Measurements from ENCODE around the gene GALNT2. TPM values are rescaled to one million over a fixed set of nuclear protein-coding genes. Genes with fewer than 3 reads are reported as not detected.
A peak's percentile ranks its signal among the peaks of the same experiment; 100 is the strongest.

The GALNT2 gene
- total RNA-seq, 3 donors from 2014 or later = 83.9 to 101 (median 89.1) TPM

GRCh38 chr1:230125640-230126528 lies 58.8 kb downstream of the GALNT2 start:
- Mint-ChIP-seq H3K9me3 (no peaks in the 10 kb centered on the region), H3K27me3 (ENCODE audit: low read depth) (no peaks in the 10 kb centered on the region), H3K4me3 (peak overlapping the region; percentile 5), H3K4me1 (ENCODE audit: low read depth) (peaks cover 68% of the 10 kb centered on the region), H3K36me3 (ENCODE audit: insufficient read depth) (peaks cover 4% of the 10 kb centered on the region)
- no peak for DNase-seq
- peak; percentile 37 to 45 for ATAC-seq

DNA sequence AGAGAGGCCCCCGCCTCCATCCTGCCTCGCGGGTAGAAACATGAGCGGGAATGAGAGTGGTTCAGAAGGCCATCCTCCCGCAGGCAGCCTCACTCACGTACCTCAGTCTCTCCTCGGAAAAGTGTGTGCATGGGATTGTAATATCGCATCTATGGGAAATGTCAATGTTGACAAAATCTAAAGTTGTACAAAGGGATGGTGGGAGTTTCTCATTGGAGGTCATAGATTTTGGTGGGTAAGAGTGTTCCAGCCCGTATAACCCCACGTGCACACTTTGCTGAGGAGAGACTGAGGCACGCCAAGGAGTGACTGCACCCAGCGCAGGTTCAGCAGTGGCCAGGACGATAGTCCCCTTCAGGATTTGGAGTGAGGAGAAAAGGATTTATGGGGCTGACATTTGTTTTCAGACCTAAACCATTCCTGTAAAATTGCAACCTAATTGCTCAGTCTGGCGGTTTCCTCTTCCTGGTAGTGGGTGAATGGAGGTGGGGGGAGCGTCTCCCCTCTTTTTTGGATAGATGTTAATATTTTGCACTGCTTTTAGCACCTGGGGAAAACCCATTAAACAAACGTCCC lies 59.6 kb downstream of the GALNT2 start:
- no peak for ATAC-seq
- DNase-seq = no peak
- peaks cover 3% of the 10 kb centered on the region for H3K36me3 Mint-ChIP-seq (ENCODE audit: insufficient read depth)
- peaks cover 65% of the 10 kb centered on the region for H3K4me1 Mint-ChIP-seq (ENCODE audit: low read depth)
- H3K9me3 Mint-ChIP-seq = no peaks in the 10 kb centered on the region
- H3K27me3 Mint-ChIP-seq (ENCODE audit: low read depth) = no peaks in the 10 kb centered on the region
- H3K4me3 Mint-ChIP-seq = peak overlapping the region; percentile 9

DNA sequence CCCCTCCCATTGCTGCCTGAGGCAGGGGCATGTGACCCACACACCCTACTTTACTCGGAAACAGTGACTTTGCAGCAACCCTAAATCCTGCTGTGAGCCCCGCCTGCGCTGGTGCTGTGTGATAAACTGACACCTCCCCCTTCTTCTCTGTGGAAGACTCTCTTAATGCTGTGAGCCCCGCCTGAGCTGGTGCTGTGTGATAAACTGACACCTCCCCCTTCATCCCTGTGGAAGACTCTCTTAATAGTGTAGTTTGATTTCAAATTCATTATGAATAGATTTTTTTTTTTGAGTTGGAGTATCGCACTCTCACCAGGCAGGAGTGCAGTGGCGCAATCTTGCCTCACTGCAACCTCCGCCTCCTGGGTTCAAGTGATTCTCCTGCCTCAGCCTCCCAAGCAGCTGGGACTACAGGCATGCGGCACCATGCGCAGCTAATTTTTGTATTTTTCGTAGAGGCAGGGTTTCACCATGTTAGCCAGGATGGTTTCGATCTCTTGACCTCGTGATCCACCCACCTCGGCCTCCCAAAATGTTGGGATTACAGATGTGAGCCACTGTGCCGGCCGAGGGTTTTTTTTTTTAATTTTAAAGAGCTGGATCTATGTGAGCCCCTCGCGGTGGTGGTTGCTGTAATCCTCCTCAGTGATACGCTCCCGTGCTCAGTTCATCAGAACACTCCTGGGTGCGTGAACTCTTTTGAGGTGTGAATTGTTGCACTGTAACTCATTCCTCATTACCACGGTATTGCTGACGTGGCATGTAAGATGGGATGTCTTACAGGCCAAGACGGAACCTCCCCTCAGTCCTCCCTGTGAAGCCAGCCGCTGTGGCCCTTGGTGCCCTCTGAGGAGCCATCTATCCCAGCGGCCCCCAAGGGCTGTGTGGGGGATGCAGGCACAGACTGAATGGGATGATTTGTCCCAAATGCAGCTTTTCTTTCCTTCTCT lies 60.3 kb downstream of the GALNT2 start:
- ATAC-seq (peak; percentile 72 to 75), DNase-seq (peak; percentile 41)
- Mint-ChIP-seq H3K4me1 (ENCODE audit: low read depth) (peaks cover 69% of the 10 kb centered on the region), H3K27me3 (ENCODE audit: low read depth) (no peaks in the 10 kb centered on the region), H3K9me3 (no peaks in the 10 kb centered on the region), H3K4me3 (peak overlapping the region; percentile 9), H3K36me3 (ENCODE audit: insufficient read depth) (peaks cover 3% of the 10 kb centered on the region)

DNA sequence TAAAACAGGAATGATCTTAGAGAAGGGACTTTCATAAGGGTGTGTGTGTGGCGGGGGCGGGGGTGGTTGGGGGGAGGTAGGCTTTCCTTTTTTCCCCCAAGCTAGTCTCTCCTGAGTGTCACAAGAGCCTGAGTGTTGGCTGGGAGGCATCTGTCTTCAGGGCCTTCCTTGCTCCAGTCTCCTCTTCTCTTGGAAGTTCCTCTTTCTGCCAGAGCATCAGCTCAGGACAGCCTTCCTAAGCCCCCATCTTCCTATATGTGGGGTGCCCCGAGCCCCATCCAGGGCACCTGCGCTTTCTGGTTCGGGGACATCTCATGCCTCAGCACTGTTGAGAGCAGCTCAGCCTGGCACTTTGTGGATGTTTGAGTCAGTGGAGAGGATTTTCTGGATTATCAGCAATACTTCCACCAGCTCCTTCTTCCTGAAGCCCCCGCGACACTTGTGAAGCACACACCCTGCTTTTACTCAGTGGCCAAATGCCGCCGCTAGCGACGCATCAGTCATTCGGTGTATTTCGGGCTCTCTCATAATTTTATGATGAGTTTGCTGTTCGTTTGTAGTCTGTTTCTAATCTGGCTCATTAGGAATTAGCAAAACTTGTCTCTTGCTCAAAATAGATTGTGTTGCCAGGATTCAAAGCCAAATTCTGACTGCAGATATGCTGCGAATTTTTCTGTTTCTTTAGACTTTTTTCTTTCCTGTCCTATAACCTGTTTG lies 61.7 kb downstream of the GALNT2 start:
- Mint-ChIP-seq H3K4me1 (ENCODE audit: low read depth) (peaks cover 65% of the 10 kb centered on the region), H3K9me3 (no peaks in the 10 kb centered on the region), H3K27me3 (ENCODE audit: low read depth) (no peaks in the 10 kb centered on the region), H3K4me3 (no peak overlapping the region), H3K36me3 (ENCODE audit: insufficient read depth) (peaks cover 5% of the 10 kb centered on the region)
- no peak for DNase-seq
- ATAC-seq = no peak

DNA sequence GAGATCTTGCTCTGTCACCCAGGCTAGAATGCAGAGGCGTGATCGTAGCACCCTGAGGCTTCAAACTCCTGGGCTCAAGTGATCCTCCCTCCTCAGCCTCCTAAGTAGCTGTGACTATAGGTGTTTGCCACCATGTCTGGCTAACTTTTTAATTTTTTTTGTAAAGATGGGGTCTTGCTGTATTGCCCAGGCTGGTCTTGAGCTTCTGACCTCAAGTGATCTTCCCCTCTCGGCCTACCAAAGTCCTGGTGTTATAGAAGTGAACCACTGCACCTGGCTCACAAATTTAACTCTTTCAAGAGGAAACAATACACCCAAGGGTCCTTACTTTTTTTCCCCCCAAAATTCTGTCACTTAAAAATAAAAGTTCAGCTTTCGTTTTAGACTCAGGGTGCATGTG lies 62.3 kb downstream of the GALNT2 start:
- no peak for DNase-seq
- ATAC-seq = no peak
- Mint-ChIP-seq H3K4me1 (ENCODE audit: low read depth) (peaks cover 59% of the 10 kb centered on the region), H3K27me3 (ENCODE audit: low read depth) (no peaks in the 10 kb centered on the region), H3K9me3 (no peaks in the 10 kb centered on the region), H3K4me3 (no peak overlapping the region), H3K36me3 (ENCODE audit: insufficient read depth) (peaks cover 5% of the 10 kb centered on the region)

- Mint-ChIP-seq H3K4me3 (no peak overlapping the region), H3K4me1 (ENCODE audit: low read depth) (peaks cover 52% of the 10 kb centered on the region), H3K27me3 (ENCODE audit: low read depth) (no peaks in the 10 kb centered on the region), H3K36me3 (ENCODE audit: insufficient read depth) (peaks cover 5% of the 10 kb centered on the region), H3K9me3 (no peaks in the 10 kb centered on the region)
- ATAC-seq = no peak
- no peak for DNase-seq
These were observed 63.3 kb downstream of the GALNT2 start for GRCh38 chr1:230130172-230130944.

DNA sequence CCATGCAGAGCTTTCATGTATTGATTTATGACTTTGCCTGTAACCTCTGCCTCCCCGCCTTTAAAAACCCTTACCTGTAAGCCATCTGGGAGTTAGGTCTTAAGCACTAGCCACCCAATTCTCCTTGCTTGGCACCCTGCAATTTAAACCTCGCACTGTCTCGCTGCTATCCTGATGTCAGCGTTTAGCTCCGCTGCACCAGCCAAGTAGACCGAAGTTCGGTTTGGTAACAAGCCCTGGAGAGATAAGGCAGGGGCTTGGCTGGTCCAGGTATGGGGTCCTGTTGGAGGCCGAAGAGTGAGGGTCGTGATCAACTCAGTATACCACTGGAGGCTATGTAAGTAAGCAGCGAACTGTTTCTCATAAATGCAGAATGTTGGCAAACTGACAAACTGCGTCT lies 64.4 kb downstream of the GALNT2 start:
- Mint-ChIP-seq H3K27me3 (ENCODE audit: low read depth) (no peaks in the 10 kb centered on the region), H3K4me1 (ENCODE audit: low read depth) (peaks cover 41% of the 10 kb centered on the region), H3K9me3 (no peaks in the 10 kb centered on the region), H3K36me3 (ENCODE audit: insufficient read depth) (peaks cover 5% of the 10 kb centered on the region), H3K4me3 (no peak overlapping the region)
- DNase-seq (no peak), ATAC-seq (no peak)

- DNase-seq (no peak), ATAC-seq (no peak)
- Mint-ChIP-seq H3K9me3 (no peaks in the 10 kb centered on the region), H3K27me3 (ENCODE audit: low read depth) (no peaks in the 10 kb centered on the region), H3K36me3 (ENCODE audit: insufficient read depth) (peaks cover 6% of the 10 kb centered on the region), H3K4me1 (ENCODE audit: low read depth) (peaks cover 28% of the 10 kb centered on the region), H3K4me3 (no peak overlapping the region)
These were observed 65.7 kb downstream of the GALNT2 start for GRCh38 chr1:230132758-230133157.

DNA sequence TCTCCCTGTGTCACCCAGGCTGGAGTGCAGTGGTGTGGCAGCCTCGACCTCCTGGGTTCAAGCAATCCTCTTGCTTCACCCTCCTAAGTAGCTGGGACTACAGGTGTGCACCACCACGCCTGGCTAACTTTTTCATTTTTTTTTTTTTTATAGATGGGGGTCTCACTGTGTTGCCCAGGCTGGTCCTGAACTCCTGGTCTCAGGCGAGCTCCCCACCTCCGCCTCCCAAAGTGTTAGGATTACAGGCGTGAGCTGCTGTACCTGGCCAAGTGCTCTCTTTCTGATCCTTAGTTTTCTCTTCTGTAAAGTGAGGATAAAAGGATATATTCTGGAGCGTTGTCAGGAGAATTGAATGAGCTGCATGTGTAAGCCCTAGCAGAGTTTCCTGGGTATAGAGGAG lies 68.7 kb downstream of the GALNT2 start:
- Mint-ChIP-seq H3K27me3 (ENCODE audit: low read depth) (no peaks in the 10 kb centered on the region), H3K9me3 (no peaks in the 10 kb centered on the region), H3K36me3 (ENCODE audit: insufficient read depth) (peaks cover 8% of the 10 kb centered on the region), H3K4me1 (ENCODE audit: low read depth) (peaks cover 24% of the 10 kb centered on the region), H3K4me3 (no peak overlapping the region)
- ATAC-seq (no peak), DNase-seq (no peak)

GRCh38 chr1:230136453-230137336 lies 69.7 kb downstream of the GALNT2 start:
- Mint-ChIP-seq H3K9me3 (no peaks in the 10 kb centered on the region), H3K4me1 (ENCODE audit: low read depth) (peaks cover 28% of the 10 kb centered on the region), H3K4me3 (no peak overlapping the region), H3K27me3 (ENCODE audit: low read depth) (no peaks in the 10 kb centered on the region), H3K36me3 (ENCODE audit: insufficient read depth) (peaks cover 8% of the 10 kb centered on the region)
- DNase-seq = no peak
- ATAC-seq = no peak

DNA sequence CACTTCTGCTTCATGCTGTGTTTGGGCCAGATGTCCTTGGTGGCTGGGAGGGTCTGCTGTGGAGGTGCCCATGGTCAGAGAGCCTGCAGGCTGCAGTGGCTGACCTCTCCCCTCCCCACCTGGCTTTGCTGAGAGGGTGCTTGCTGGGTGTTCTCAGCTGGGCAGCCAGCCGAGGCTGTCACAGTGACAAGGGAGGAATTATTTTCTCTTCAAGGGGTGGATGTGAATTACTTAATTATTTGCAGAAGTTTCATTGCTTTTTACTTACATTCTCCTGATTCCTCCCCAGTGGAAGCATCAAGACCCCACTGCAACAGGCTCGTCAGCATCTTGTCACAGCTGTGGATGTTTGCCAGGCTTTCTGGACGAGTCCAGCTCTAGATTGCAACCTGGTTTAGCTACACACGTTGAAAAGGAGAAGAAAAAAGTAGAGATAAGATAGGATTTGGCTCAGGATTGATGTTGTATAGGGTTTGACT lies 70.3 kb downstream of the GALNT2 start:
- no peaks in the 10 kb centered on the region for H3K27me3 Mint-ChIP-seq (ENCODE audit: low read depth)
- DNase-seq (no peak), ATAC-seq (no peak)
- no peaks in the 10 kb centered on the region for H3K9me3 Mint-ChIP-seq
- H3K4me3 Mint-ChIP-seq = no peak overlapping the region
- peaks cover 24% of the 10 kb centered on the region for H3K4me1 Mint-ChIP-seq (ENCODE audit: low read depth)
- peaks cover 8% of the 10 kb centered on the region for H3K36me3 Mint-ChIP-seq (ENCODE audit: insufficient read depth)

GRCh38 chr1:230138561-230139239 lies 71.7 kb downstream of the GALNT2 start:
- ATAC-seq = no peak
- Mint-ChIP-seq H3K4me1 (ENCODE audit: low read depth) (peaks cover 21% of the 10 kb centered on the region), H3K36me3 (ENCODE audit: insufficient read depth) (peaks cover 6% of the 10 kb centered on the region), H3K9me3 (no peaks in the 10 kb centered on the region), H3K27me3 (ENCODE audit: low read depth) (no peaks in the 10 kb centered on the region), H3K4me3 (no peak overlapping the region)
- DNase-seq = no peak

Measured in activated T-cell treated with anti-CD3 and anti-CD28 coated beads, Interleukin-2, amount 50 U/mL, for 4 hours (primary cell).